HEK293 (cell line): ENCODE results near the gene RIPPLY2.

Experiments used
- ATF2 ChIP-seq: fragments of 450-650 bp; formaldehyde crosslinking; IDR thresholded peaks from 2 replicates; pipeline ENCODE4 v1.5.1; 2016; ENCODE audit warnings: missing biosample characterization, missing genetic modification characterization, low read depth
- BCL11A ChIP-seq: fragments of 450-650 bp; formaldehyde crosslinking; IDR thresholded peaks from 2 replicates; pipeline ENCODE4 v1.5.1; 2016; ENCODE audit warnings: low read depth, missing biosample characterization, missing genetic modification characterization
- BCL11B ChIP-seq: fragments of 450-650 bp; formaldehyde crosslinking; IDR thresholded peaks from 2 replicates; pipeline ENCODE4 v1.5.1; 2016; ENCODE audit warnings: low read depth, missing biosample characterization, missing genetic modification characterization
- INSM2 ChIP-seq: fragments of 450-650 bp; formaldehyde crosslinking; IDR thresholded peaks from 2 replicates; pipeline ENCODE4 v1.5.1; 2016; ENCODE audit warnings: missing biosample characterization, missing genetic modification characterization
- OSR2 ChIP-seq: fragments of 450-650 bp; formaldehyde crosslinking; IDR thresholded peaks from 2 replicates; pipeline ENCODE4 v1.5.1; 2016; ENCODE audit warnings: missing biosample characterization, missing genetic modification characterization
- OVOL3 ChIP-seq: fragments of 450-650 bp; formaldehyde crosslinking; IDR thresholded peaks from 2 replicates; pipeline ENCODE4 v1.5.1; 2016; ENCODE audit warnings: missing biosample characterization, missing genetic modification characterization
- SETDB1 ChIP-seq: IDR thresholded peaks from one replicate; pipeline ENCODE4 v1.6.1; 2017; ENCODE audit warnings: mild to moderate bottlenecking, low read length, moderate library complexity, mixed read lengths; ENCODE audit not compliant: insufficient read length
- SP2 ChIP-seq: fragments of 450-650 bp; formaldehyde crosslinking; IDR thresholded peaks from 2 replicates; pipeline ENCODE4 v1.5.1; 2016; ENCODE audit warnings: missing biosample characterization, missing genetic modification characterization
- SP3 ChIP-seq: fragments of 450-650 bp; formaldehyde crosslinking; IDR thresholded peaks from 2 replicates; pipeline ENCODE4 v1.5.1; 2016; ENCODE audit warnings: missing biosample characterization, missing genetic modification characterization
- TCF7L2 ChIP-seq: IDR thresholded peaks from 2 replicates; pipeline ENCODE4 v1.6.1; 2011; ENCODE audit warnings: low read depth, mild to moderate bottlenecking, inconsistent platforms, low read length, moderate library complexity, borderline replicate concordance
- ZBTB1 ChIP-seq: fragments of 450-650 bp; formaldehyde crosslinking; IDR thresholded peaks from 2 replicates; pipeline ENCODE4 v1.5.1; 2016; ENCODE audit warnings: missing biosample characterization, missing genetic modification characterization
- ZBTB17 ChIP-seq: fragments of 450-650 bp; formaldehyde crosslinking; IDR thresholded peaks from 2 replicates; pipeline ENCODE4 v1.5.1; 2016; ENCODE audit warnings: missing biosample characterization, missing genetic modification characterization
- ZBTB26 ChIP-seq: fragments of 450-650 bp; formaldehyde crosslinking; optimal IDR thresholded peaks from 2 replicates; pipeline ENCODE3; 2016; ENCODE audit warnings: missing biosample characterization, mild to moderate bottlenecking, missing genetic modification characterization
- ZEB2 ChIP-seq: fragments of 450-650 bp; formaldehyde crosslinking; IDR thresholded peaks from 2 replicates; pipeline ENCODE4 v1.5.1; 2016; ENCODE audit warnings: missing biosample characterization, missing genetic modification characterization
- ZNF138 ChIP-seq: fragments of 450-650 bp; formaldehyde crosslinking; IDR thresholded peaks from 2 replicates; pipeline ENCODE4 v1.5.1; 2016; ENCODE audit warnings: missing biosample characterization, missing genetic modification characterization, borderline replicate concordance
- ZNF155 ChIP-seq: fragments of 450-650 bp; formaldehyde crosslinking; IDR thresholded peaks from 2 replicates; pipeline ENCODE4 v1.5.1; 2016; ENCODE audit warnings: missing biosample characterization, missing genetic modification characterization
- ZNF157 ChIP-seq: fragments of 450-650 bp; formaldehyde crosslinking; IDR thresholded peaks from 2 replicates; pipeline ENCODE4 v1.5.1; 2016; ENCODE audit warnings: missing biosample characterization, missing genetic modification characterization
- ZNF169 ChIP-seq: fragments of 450-650 bp; formaldehyde crosslinking; IDR thresholded peaks from 2 replicates; pipeline ENCODE4 v1.5.1; 2016; ENCODE audit warnings: missing biosample characterization, missing genetic modification characterization
- ZNF2 ChIP-seq: fragments of 450-650 bp; formaldehyde crosslinking; IDR thresholded peaks from 2 replicates; pipeline ENCODE4 v1.5.1; 2016; ENCODE audit warnings: missing biosample characterization, missing genetic modification characterization
- ZNF221 ChIP-seq: fragments of 450-650 bp; formaldehyde crosslinking; IDR thresholded peaks from 2 replicates; pipeline ENCODE4 v1.5.1; 2017; ENCODE audit warnings: missing biosample characterization, missing genetic modification characterization, borderline replicate concordance
- ZNF24 ChIP-seq: fragments of 450-650 bp; formaldehyde crosslinking; IDR thresholded peaks from 2 replicates; pipeline ENCODE4 v1.5.1; 2016; ENCODE audit warnings: missing biosample characterization, missing genetic modification characterization
- ZNF350 ChIP-seq: fragments of 450-650 bp; formaldehyde crosslinking; IDR thresholded peaks from 2 replicates; pipeline ENCODE4 v1.5.0; 2017; ENCODE audit warnings: missing biosample characterization, mild to moderate bottlenecking, missing genetic modification characterization
- ZNF391 ChIP-seq: fragments of 450-650 bp; formaldehyde crosslinking; IDR thresholded peaks from 2 replicates; pipeline ENCODE4 v1.5.1; 2016; ENCODE audit warnings: low read depth, missing biosample characterization, missing genetic modification characterization, borderline replicate concordance
- ZNF473 ChIP-seq: fragments of 450-650 bp; formaldehyde crosslinking; IDR thresholded peaks from 2 replicates; pipeline ENCODE4 v1.5.1; 2017; ENCODE audit warnings: missing biosample characterization, missing genetic modification characterization
- ZNF530 ChIP-seq: fragments of 450-650 bp; formaldehyde crosslinking; IDR thresholded peaks from 2 replicates; pipeline ENCODE4 v1.5.1; 2016; ENCODE audit warnings: low read depth, missing biosample characterization, missing genetic modification characterization
- ZNF560 ChIP-seq: fragments of 450-650 bp; formaldehyde crosslinking; IDR thresholded peaks from 2 replicates; pipeline ENCODE4 v1.5.1; 2017; ENCODE audit warnings: missing biosample characterization, missing genetic modification characterization, borderline replicate concordance
- ZNF596 ChIP-seq: fragments of 450-650 bp; IDR thresholded peaks from 2 replicates; pipeline ENCODE4 v1.5.0; 2018; ENCODE audit warnings: missing biosample characterization, mild to moderate bottlenecking, missing genetic modification characterization, moderate library complexity
- ZNF600 ChIP-seq: fragments of 450-650 bp; formaldehyde crosslinking; IDR thresholded peaks from 2 replicates; pipeline ENCODE4 v1.5.1; 2016; ENCODE audit warnings: missing biosample characterization, missing genetic modification characterization
- ZNF623 ChIP-seq: fragments of 450-650 bp; formaldehyde crosslinking; IDR thresholded peaks from 2 replicates; pipeline ENCODE4 v1.5.1; 2016; ENCODE audit warnings: missing biosample characterization, missing genetic modification characterization
- ZNF654 ChIP-seq: fragments of 450-650 bp; formaldehyde crosslinking; IDR thresholded peaks from 2 replicates; pipeline ENCODE4 v1.5.1; 2016; ENCODE audit warnings: low read depth, missing biosample characterization, missing genetic modification characterization
- ZNF843 ChIP-seq: fragments of 450-650 bp; formaldehyde crosslinking; IDR thresholded peaks from 2 replicates; pipeline ENCODE4 v1.5.1; 2016; ENCODE audit warnings: missing biosample characterization, missing genetic modification characterization
- ZSCAN16 ChIP-seq: fragments of 450-650 bp; formaldehyde crosslinking; IDR thresholded peaks from 2 replicates; pipeline ENCODE4 v1.5.1; 2016; ENCODE audit warnings: missing biosample characterization, missing genetic modification characterization
- ZXDB ChIP-seq: fragments of 450-650 bp; formaldehyde crosslinking; IDR thresholded peaks from 2 replicates; pipeline ENCODE4 v1.5.1; 2016; ENCODE audit warnings: missing biosample characterization, missing genetic modification characterization
- TF ChIP-seq, protein P1 (sequence below): fragments of 450-650 bp; formaldehyde crosslinking; IDR thresholded peaks from 2 replicates; pipeline ENCODE4 v1.5.1; 2016; ENCODE audit warnings: missing biosample characterization, missing genetic modification characterization
- TF ChIP-seq, protein P2 (sequence below): fragments of 450-650 bp; formaldehyde crosslinking; IDR thresholded peaks from 2 replicates; pipeline ENCODE4 v1.5.1; 2017; ENCODE audit warnings: missing biosample characterization, mild to moderate bottlenecking, missing genetic modification characterization, moderate library complexity

The RIPPLY2 gene

GRCh38 chr6:83815631-83816272 is 37.4 kb upstream of the RIPPLY2 start (continued):
- TF ChIP-seq ZBTB26 = no peak
- TF ChIP-seq SETDB1 = no peak
- no peak for TF ChIP-seq ZNF560 (tag by site-specific recombination)
- peak; percentile 52; the same call in 1 of the 2 replicates for TF ChIP-seq SP3 (tag by site-specific recombination)
- no peak for TF ChIP-seq ZBTB1 (tag by site-specific recombination)
- TF ChIP-seq ATF2 (tag by site-specific recombination) = no peak
- no peak for TF ChIP-seq ZNF2 (tag by site-specific recombination)
- no peak for TF ChIP-seq ZNF138 (tag by site-specific recombination)
- peak; percentile 87 for TF ChIP-seq ZNF843 (tag by site-specific recombination)
- TF ChIP-seq ZSCAN16 (tag by site-specific recombination) = no peak
- TF ChIP-seq OSR2 (tag by site-specific recombination) = peak; percentile 76
- TF ChIP-seq ZNF654 (tag by site-specific recombination) = 0 out of 2 replicates have a peak, but pooled peaks have one; percentile 14
- TF ChIP-seq BCL11B (tag by site-specific recombination) = no peak
- TF ChIP-seq ZEB2 (tag by site-specific recombination) = peak; percentile 83
- TF ChIP-seq ZNF391 (tag by site-specific recombination) = peak; percentile 64; the same call in 1 of the 2 replicates
- peak; percentile 19; the same call in 1 of the 2 replicates for TF ChIP-seq OVOL3
- TF ChIP-seq SP2 (tag by site-specific recombination) = no peak
- TF ChIP-seq, protein P1, sequence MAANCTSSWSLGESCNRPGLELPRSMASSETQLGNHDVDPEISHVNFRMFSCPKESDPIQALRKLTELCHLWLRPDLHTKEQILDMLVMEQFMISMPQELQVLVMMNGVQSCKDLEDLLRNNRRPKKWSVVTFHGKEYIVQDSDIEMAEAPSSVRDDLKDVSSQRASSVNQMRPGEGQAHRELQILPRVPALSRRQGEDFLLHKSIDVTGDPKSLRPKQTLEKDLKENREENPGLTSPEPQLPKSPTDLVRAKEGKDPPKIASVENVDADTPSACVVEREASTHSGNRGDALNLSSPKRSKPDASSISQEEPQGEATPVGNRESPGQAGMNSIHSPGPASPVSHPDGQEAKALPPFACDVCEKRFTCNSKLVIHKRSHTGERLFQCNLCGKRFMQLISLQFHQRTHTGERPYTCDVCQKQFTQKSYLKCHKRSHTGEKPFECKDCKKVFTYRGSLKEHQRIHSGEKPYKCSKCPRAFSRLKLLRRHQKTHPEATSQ = no peak
- no peak for TF ChIP-seq ZNF155
- TF ChIP-seq ZNF24 (tag by site-specific recombination) = peak; percentile 90
- no peak for TF ChIP-seq ZNF157 (tag by site-specific recombination)
- TF ChIP-seq ZNF169 = no peak
- TF ChIP-seq ZNF596 (tag by site-specific recombination) = no peak
- TF ChIP-seq ZBTB17 (tag by site-specific recombination) = peak; percentile 74
- peak; percentile 86 for TF ChIP-seq INSM2 (tag by site-specific recombination)
- peak; percentile 52; the same call in 1 of the 2 replicates for TF ChIP-seq ZXDB (tag by site-specific recombination)
- TF ChIP-seq TCF7L2 = 0 out of 2 replicates have a peak, but pooled peaks have one; percentile 65
- peak; percentile 32; the same call in 1 of the 2 replicates for TF ChIP-seq ZNF350 (tag by site-specific recombination)
- TF ChIP-seq, protein P2, sequence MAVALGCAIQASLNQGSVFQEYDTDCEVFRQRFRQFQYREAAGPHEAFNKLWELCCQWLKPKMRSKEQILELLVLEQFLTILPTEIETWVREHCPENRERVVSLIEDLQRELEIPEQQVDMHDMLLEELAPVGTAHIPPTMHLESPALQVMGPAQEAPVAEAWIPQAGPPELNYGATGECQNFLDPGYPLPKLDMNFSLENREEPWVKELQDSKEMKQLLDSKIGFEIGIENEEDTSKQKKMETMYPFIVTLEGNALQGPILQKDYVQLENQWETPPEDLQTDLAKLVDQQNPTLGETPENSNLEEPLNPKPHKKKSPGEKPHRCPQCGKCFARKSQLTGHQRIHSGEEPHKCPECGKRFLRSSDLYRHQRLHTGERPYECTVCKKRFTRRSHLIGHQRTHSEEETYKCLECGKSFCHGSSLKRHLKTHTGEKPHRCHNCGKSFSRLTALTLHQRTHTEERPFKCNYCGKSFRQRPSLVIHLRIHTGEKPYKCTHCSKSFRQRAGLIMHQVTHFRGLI = no peak
- peak; percentile 34; the same call in 1 of the 2 replicates for TF ChIP-seq ZNF600
- TF ChIP-seq ZNF473 (tag by site-specific recombination) = no peak
- 0 out of 2 replicates have a peak, but pooled peaks have one; percentile 49 for TF ChIP-seq BCL11A (tag by site-specific recombination)
- TF ChIP-seq ZNF530 (tag by site-specific recombination) = no peak
- no peak for TF ChIP-seq ZNF623 (tag by site-specific recombination)
- no peak for TF ChIP-seq ZNF221 (tag by site-specific recombination)
